ENCODE data around the gene ZNF90.

ZNF90 gene

DNA sequence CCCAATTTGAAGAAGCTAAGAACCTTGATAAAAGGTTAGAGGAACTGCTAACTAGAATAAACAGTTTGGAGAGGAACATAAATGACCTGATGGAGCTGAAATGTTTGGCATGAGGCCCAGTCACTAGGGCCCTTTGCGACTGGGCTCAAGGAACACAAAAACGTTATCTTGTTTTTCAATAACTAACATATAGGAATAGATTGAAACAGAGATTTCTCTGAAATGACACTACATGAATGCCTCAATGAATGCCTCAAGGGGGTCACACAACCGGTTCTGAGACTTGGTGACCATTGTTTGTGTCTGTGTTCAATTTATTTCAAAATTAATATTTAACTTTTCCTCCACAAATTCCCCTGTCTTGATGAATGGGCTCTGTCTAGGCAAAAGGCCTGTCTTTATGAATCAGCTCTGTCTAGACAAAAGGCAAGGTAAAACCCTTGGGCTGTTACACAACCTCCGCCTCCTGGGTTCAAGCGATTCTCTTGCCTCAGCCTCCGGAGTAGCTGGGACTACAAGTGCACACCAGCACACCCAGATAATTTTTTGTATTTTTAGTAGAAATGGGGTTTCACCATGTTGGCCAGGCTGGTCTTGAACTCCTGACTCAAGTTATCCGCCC is 88.3 kb downstream of the ZNF90 start:
- H3K36me3 ChIP-seq: peaks cover 10% of the 10 kb centered on the region
- no peaks in the 10 kb centered on the region for H3K9me3 ChIP-seq (ENCODE audit: severe bottlenecking)
- H3K27ac ChIP-seq: no peak overlapping the region
- DNase-seq: no peak
- TF ChIP-seq, protein P1, sequence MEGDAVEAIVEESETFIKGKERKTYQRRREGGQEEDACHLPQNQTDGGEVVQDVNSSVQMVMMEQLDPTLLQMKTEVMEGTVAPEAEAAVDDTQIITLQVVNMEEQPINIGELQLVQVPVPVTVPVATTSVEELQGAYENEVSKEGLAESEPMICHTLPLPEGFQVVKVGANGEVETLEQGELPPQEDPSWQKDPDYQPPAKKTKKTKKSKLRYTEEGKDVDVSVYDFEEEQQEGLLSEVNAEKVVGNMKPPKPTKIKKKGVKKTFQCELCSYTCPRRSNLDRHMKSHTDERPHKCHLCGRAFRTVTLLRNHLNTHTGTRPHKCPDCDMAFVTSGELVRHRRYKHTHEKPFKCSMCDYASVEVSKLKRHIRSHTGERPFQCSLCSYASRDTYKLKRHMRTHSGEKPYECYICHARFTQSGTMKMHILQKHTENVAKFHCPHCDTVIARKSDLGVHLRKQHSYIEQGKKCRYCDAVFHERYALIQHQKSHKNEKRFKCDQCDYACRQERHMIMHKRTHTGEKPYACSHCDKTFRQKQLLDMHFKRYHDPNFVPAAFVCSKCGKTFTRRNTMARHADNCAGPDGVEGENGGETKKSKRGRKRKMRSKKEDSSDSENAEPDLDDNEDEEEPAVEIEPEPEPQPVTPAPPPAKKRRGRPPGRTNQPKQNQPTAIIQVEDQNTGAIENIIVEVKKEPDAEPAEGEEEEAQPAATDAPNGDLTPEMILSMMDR (IDR thresholded peaks at IDR 0.05; ENCODE audit: low read depth, low read length): no peak
- no peak overlapping the region for H3K4me3 ChIP-seq (ENCODE audit: low read depth, low read length)
- no peaks in the 10 kb centered on the region for H3K27me3 ChIP-seq (ENCODE audit: insufficient read depth, low read depth, severe bottlenecking)

DNA sequence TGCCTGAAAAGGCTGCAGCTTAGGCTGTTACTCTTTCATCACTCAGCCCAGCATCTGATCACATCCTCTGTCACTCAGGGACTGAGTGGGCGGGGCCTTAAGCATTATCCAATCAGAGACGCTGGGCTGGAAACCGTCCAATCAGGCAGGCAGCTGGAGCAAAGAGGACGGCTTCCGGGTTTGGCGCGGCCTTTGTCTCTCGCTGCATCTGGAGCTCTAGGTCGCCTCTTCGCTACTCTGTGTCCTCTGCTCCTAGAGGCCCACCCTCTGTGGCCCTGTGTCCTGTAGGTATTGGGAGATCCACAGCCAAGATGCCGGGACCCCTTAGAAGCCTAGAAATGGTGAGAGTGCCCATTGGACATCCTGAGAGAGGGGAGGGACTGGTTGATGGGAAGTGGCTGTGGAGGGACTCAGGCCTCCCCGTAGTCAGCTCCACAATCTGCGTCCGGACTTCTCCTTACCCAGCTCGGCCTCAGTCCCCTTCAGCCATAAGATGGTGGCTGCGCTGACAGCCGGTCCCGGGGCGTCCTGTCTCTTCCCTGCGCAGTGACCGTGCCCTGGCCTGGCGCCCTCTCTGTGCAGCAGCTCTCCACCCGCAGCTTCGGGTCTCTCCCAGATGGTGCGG is 89.3 kb downstream of the ZNF90 start, which contains the start of gene ZNF486:
ZNF486 (plus strand) TSS at position 195 of the 625 bp plus-strand sequence; CDS start at position 312, 117 bp downstream.
- Histone ChIP-seq H3K9me3 (ENCODE audit: severe bottlenecking) (no peaks in the 10 kb centered on the region), H3K27ac (peak within 1 kb of the TSS; percentile 79), H3K4me3 (ENCODE audit: low read depth, low read length) (peak within 1 kb of the TSS; percentile 71), H3K36me3 (peaks cover 10% of the 10 kb centered on the region), H3K27me3 (ENCODE audit: insufficient read depth, low read depth, severe bottlenecking) (no peaks in the 10 kb centered on the region)
- TF ChIP-seq, protein P1 (IDR thresholded peaks at IDR 0.05; ENCODE audit: low read depth, low read length): no peak
- peak; percentile 95 for DNase-seq

DNA sequence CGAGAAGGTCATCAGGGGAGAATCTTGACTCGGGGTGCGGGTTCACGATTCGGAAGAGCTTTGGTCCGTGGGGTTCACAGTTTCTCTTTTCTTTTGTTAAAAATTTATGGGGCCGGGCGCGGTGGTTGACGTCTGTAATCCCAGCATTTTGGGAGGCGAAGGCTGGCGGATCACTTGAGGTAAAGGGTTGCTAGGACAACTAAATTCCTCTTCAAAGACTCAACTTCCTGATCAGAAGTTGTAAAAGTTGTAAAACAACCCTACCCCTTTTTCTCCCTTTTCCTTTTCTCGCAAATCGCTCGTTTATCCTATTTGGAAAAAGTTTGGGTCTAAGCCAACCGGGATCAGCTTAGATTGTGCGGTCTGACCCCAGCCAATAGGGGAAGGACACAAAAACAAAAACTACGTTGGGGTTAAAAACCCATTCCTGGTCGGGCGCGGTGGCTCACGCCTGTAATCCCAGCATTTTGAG is 89.9 kb downstream of the ZNF90 start:
- TF ChIP-seq, protein P1 (IDR thresholded peaks at IDR 0.05; ENCODE audit: low read depth, low read length): no peak

More for the DNA sequence above, 89.9 kb downstream of the ZNF90 start:
- no peaks in the 10 kb centered on the region for H3K9me3 ChIP-seq (ENCODE audit: severe bottlenecking)
- peak overlapping the region; percentile 71 for H3K4me3 ChIP-seq (ENCODE audit: low read depth, low read length)
- H3K36me3 ChIP-seq: peaks cover 10% of the 10 kb centered on the region
- DNase-seq: no peak
- H3K27ac ChIP-seq: peak overlapping the region; percentile 79
- no peaks in the 10 kb centered on the region for H3K27me3 ChIP-seq (ENCODE audit: insufficient read depth, low read depth, severe bottlenecking)
